CD4-positive, alpha-beta T cell treated with Interleukin-6 at 100 ng/mL for 8 hours (primary cell): ENCODE results near the gene SENP5.
"Not testable (repeated sequence)": the region's sequence is repeated elsewhere in the genome, so short reads cannot be mapped to it uniquely, and the experiment has no call there.

Experiments
- DNase-seq: peaks from one replicate; pipeline ENCODE4 v3.0.0-alpha.2; 2020; ENCODE audit warnings: mixed read lengths, low spot score

SENP5 gene

GRCh38 chr3:196942915-196943277 is 75.2 kb downstream of the SENP5 start:
- DNase-seq: no peak

GRCh38 chr3:196944037-196944790 is 76.5 kb downstream of the SENP5 start:
- DNase-seq: not testable (repeated sequence)

- no peak for DNase-seq
Measured at GRCh38 chr3:196947136-196947859, 79.6 kb downstream of the SENP5 start.

DNA sequence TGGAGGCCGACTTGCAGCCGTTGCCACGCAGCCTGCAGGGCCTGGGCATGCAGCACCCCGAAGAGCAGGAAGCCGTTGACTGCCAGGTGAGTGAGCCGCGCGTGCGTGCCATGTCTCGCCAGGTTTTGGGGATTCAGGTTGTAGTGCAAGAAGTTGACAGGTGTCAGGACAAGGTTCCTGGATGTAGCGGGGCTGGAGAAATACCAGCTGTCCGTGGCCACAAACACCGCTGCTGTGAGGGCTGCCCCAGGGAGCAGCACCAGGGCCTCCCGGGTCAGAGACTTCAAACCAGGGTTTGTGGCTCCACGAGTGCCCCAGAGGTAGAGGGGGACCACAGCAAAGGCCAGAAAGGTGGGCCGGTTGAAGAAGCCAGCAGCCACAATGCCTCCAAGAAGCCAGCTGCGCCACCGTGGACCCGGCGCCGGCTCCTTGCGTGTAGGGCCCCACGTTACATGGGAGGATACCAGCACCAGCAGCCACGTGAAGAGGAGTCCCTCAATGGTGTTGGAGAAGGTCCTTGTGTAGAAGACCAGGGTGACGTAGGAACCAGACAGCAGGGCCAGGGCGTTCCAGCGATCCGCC is 80.2 kb downstream of the SENP5 start:
- DNase-seq: no peak

DNA sequence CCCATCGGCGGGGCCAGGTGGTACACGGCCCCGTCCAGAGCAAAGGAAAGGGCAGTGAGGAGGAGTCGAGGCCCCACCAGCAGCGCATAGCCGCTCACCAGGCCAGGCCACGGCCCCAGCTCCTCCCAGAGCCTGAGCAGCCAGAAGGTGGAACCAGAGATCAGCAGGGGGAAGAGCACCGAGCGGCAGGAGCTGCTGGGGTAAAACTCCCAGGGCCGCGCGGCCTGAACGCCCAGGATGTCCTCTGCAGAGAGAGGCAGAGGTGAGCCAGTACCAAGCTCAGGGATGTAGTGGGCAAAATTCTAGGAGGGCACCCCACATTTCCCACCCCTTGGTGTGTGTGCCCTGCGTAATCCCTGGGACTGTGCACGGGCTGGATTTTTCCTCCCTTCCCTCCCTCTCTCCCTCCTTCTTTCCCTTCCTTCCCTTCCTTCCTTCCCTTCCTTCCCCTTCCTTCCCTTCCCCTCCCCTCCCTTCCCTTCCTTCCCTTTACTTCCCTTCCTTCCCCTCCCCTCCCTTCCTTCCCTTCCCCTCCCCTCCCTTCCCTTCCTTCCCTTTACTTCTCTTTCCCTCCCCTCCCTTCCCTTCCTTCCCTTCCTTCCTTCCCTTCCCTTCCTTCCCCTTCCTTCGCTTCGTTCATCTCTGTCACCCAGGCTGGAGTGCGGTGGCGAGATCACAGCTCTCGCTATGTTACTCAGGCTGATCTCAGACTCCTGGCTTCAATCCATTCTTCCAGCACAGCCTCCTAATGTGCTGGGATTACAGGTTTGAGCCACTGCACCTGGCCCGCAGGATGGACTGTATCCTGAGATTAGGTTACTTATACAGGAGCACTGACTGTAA is 80.9 kb downstream of the SENP5 start:
- DNase-seq: no peak

DNA sequence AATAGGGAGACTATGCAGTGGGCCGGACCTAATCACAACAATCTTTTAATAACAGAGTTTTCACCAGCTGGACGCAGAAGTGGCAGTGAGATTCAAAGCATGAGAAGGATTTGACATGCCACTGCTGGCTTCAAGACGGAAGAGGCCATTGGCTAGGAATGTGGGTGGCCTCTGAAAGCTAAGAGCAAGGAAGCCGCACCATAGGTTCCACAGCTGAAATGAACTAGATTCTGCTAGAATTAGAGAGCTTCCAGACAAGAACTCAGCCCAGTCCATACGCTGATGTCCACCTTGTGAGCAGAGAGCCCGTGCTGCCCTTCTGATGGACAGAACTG is 81.5 kb downstream of the SENP5 start:
- DNase-seq: no peak

DNA sequence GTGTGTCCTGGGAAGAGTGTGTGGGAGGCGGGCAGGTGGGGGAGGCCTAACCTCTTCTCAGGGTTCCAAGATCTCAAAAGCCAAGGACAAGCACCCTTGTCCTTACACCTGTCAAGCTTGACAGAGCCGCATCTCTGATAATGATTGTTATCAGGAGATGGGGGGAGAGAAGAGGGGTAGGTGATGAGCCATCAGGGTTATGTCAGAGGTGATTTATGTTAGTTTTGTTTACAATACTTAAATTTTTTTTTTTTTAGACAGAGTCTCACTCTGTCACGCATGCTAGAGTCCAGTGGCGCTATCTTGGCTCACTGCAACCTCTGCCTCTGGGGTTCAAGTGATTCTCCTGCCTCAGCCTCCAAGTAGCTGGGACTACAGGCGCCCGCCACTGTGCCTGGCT is 82.0 kb downstream of the SENP5 start:
- DNase-seq: no peak

GRCh38 chr3:196951371-196951770 is 83.7 kb downstream of the SENP5 start:
- no peak for DNase-seq

GRCh38 chr3:196954832-196955231 is 87.1 kb downstream of the SENP5 start:
- no peak for DNase-seq

DNA sequence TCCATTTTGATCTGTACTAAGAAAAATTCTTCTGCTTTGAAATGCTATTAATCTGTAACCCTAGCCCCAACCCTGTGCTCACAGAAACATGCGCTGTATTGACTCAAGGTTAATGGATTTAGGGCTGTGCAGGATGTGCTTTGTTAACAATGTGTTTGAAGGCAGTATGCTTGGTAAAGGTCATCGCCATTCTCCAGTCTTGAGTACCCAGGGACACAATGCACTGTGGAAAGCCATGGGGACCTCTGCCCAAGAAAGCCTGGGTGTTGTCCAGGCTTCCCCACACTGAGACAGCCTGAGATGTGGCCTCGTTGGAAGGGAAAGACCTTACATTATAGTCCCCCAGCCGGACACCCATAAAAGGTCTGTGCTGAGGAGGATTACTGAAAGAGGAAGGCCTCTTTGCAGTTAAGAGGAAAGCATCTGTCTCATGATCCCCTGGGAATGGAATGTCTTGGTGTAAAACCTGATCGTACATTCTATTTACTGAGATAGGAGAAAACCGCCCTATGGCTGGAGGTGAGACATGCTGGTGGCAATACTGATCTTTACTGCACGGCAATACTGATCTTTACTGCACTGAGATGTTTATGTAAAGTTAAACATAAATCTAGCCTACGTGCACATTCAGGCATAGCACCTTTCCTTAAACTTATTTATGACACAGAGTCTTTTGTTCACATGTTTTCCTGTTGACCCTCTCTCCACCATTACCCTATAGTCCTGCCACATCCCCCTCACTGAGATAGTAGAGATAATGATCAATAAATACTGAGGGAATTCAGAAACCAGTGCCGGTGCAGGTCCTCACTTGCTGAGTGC is 94.6 kb downstream of the SENP5 start:
- DNase-seq: no peak

DNA sequence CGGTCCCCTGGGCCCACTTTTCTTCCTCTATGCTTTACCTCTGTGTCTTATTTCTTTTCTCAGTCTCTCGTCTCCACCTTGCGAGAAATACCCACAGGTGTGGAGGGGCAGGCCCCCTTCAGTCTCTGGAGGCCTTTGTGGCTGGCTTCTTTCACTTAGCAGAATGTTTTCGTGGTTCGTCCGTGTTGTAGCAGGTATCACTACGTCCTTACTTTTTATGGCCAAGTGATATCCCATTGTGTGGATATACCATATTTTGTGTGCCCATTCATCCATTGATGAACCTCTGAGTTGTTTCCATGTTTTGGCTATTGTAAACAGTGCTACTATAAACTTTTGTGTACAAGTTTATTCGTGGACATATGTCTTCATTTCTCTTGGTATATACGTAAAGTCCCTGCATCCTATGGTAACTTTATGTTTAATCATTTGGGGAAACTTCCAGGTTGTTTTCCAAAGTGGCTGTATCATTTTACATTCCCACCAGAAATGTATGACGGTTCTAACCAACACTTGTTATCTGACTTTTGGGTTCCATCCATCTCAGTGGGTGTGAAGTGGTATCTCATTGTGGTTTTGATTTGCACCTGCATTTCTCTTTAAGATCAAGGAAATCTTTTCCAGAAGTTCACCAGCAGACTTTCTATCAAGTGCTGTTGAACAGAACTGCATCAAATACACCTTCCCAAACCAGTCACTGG is 95.4 kb downstream of the SENP5 start:
- no peak for DNase-seq

GRCh38 chr3:196963631-196963953 is 95.9 kb downstream of the SENP5 start:
- DNase-seq: no peak

DNA sequence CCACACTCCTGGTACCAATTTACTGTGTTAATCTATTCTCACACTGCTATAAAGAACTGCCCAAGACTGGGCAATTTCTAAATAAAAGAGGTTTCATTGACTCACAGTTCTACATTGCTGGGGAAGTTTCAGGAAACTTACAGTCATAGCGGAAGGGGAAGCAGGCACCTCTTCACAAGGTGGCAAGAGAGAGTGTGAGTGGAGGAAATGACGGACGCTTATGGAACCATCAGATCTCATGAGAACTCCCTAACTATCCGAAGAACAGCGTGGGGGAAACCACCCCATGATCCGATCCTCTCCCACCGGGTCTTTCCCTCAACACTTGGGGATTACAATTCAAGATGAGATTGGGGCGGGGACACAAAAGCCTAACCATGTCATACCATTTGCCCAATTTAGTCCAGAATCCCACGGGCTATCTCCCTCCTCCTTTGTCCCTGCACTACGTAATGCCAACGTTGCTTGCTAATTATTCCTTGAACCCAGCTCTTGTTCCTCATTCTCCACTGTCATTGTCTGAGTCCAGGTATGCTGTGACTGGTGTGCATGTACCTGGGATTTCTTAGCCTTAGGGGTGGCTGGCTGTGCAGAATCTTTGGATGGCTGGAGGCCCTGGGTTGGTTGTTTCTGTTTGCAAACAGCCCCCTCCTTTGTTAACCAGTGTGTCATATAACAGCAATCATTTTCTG is 97.5 kb downstream of the SENP5 start:
- no peak for DNase-seq

- DNase-seq: no peak
Measured at GRCh38 chr3:196965804-196966173, 98.1 kb downstream of the SENP5 start.

DNA sequence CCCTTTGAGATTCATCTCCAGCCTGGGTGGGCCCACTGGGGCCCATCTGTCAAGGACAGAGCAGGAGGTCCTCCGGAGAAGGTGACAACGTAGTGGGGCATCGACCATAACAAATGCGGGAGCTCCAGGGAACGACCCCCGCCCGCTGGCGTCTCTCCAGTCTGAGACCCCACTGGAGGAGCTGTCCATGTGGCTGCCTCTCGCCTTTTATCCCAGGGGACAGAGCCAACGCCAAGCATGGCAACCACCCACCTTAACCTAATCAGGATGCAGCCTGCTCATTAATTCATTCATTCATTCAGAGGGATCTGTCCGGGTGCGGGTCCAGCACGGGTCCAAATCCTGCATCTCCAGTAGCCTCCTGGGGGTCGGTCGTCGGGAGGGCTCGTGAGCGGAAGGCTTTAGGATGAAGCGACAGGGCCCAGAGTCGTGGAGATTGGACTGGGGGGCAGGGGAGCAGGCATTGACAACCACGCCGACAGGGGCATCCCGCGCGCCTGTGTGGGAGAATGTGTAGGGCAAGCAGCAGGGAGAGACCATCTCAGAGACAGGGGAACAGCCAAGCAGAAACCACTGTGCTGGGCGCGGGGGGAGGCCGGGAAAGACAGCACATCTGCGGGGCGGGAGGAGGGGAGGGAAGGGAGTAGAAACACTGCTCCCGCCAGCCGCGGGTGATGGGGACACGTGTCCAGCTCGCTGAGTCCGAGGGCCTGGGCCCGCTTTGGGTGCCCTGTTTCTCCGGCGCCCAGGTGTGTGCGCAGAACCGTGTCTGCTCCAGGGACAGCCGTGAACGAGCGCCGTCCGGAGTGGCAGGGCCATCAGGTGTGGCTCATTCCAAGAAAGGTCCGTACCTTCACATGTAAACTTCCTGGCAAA is 99.0 kb downstream of the SENP5 start:
- DNase-seq: no peak

DNA sequence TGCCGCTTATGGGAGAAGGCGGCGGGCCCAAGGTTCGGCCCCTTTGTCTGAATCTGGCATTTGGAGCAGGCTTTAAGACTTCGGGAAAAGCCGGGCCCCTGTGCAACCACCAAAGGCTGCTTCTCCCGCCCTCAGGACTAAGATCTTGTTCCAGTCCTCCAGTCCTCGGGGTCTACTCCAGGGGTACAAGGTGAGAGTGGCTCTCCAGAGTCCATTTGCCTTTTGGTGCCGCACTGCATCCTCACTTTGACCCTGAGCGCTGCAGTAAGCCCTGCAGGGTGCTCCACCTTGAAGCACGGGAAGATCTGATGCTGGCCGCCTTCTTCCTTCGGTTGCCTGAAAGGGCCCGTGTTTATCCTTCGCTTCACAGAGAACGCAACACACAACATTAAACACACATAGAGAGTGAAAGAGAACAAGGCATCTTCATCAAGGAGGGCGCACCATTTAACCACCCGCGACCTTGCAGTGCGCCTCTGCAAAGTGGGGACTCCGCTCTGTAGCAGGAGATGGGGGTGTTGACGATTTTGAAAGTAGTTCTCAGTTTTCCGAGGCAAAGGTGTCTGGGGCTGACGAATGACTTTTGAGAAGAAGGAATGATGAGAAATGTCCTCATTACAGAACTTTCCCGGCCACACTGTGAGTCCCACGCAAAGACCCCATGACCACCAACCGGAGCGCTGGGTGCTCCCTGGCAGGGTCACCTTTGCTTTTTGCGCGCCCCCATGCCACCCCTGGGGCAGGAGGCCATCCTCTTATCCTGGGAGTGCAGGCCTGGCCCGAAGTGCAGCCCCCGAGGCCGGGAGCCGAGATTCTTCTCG is 99.9 kb downstream of the SENP5 start:
- no peak for DNase-seq

DNA sequence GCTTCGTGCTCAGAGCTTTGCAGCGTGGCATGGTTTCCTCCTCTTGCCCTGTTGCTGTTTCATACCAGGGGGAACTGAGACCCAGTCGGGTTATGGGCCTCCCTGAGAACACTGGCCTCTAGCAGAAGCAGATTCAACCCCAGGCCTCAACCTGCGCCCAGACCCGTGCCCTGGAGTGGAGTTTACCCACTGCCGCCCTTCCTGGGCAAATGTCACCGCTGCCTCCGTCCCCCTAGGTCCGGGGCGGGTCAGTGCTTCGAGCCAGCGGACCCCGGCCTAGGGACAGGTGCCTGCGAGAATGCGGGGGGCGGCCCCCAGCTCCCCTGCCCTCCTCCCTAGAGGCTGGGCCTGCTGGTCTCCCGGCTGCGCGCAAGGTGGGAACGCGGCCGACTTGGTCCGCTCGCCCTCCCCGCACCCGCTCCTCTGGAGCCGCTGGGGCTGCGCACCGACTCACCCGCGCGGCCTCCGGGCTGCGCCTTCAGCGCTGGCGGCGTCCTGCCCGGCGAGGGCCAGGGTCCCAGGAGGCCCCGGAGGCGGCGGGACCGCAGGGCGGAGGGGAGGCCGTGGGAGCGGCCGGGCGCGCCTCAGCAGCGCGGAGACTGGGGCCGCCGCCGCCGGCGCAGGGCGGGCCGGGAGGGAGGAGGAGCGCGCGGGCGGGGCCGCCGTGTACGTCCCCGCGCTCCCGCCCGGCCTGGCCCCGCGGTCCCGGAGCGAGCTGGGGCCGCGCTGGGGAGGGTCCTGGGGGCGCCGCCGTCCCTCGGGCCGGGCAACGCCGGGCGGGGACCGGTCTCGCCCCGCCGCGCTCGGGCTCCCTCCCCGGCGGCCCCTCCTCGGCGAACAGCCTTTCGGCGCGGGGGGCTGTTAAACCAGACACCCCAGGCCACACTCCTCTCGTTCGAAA is 100.8 kb downstream of the SENP5 start, which contains the start of gene PIGZ:
Gene PIGZ, minus strand, starts transcription at position 601 of the 901 bp plus-strand sequence. CDS start 16,802 bp downstream, outside the sequence.
- no peak for DNase-seq
